ENCODE measurements around the gene NBAS.

The NBAS gene

GRCh38 chr2:15458277-15458676 is 102.9 kb downstream of the NBAS start:
- TF ChIP-seq EZH2 (IDR thresholded peaks at IDR 0.05; ENCODE audit: borderline replicate concordance, low read length): no peak
- TF ChIP-seq, protein P1, sequence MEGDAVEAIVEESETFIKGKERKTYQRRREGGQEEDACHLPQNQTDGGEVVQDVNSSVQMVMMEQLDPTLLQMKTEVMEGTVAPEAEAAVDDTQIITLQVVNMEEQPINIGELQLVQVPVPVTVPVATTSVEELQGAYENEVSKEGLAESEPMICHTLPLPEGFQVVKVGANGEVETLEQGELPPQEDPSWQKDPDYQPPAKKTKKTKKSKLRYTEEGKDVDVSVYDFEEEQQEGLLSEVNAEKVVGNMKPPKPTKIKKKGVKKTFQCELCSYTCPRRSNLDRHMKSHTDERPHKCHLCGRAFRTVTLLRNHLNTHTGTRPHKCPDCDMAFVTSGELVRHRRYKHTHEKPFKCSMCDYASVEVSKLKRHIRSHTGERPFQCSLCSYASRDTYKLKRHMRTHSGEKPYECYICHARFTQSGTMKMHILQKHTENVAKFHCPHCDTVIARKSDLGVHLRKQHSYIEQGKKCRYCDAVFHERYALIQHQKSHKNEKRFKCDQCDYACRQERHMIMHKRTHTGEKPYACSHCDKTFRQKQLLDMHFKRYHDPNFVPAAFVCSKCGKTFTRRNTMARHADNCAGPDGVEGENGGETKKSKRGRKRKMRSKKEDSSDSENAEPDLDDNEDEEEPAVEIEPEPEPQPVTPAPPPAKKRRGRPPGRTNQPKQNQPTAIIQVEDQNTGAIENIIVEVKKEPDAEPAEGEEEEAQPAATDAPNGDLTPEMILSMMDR (IDR thresholded peaks at IDR 0.05; ENCODE audit: low read length): no peak
- Histone ChIP-seq H3F3A (ENCODE audit: insufficient read depth, low read length) (no peaks in the 10 kb centered on the region), H3K27ac (ENCODE audit: low read depth, low read length, poor library complexity, severe bottlenecking) (no peak overlapping the region), H3K9me2 (ENCODE audit: low read depth, low read length) (no peaks in the 10 kb centered on the region), H3K79me2 (ENCODE audit: insufficient read depth, low read length) (no peaks in the 10 kb centered on the region), H3K36me3 (ENCODE audit: insufficient read depth, low read length) (peaks cover 5% of the 10 kb centered on the region; the same call in 1 of the 2 replicates), H3K9ac (ENCODE audit: low read length) (no peak overlapping the region), H2AFZ (ENCODE audit: low read length) (no peak overlapping the region), H3K4me1 (ENCODE audit: insufficient read depth, low read length, severe bottlenecking) (peaks cover 3% of the 10 kb centered on the region), H3K9me3 (ENCODE audit: low read length) (no peaks in the 10 kb centered on the region), H4K20me1 (ENCODE audit: insufficient read depth, low read length) (no peaks in the 10 kb centered on the region), H3K27me3 (ENCODE audit: insufficient read depth, low read length) (no peaks in the 10 kb centered on the region), H3K4me2 (ENCODE audit: low read length) (no peak overlapping the region), H3K4me3 (ENCODE audit: low read depth, low read length, poor library complexity, severe bottlenecking) (no peak overlapping the region)

DNA sequence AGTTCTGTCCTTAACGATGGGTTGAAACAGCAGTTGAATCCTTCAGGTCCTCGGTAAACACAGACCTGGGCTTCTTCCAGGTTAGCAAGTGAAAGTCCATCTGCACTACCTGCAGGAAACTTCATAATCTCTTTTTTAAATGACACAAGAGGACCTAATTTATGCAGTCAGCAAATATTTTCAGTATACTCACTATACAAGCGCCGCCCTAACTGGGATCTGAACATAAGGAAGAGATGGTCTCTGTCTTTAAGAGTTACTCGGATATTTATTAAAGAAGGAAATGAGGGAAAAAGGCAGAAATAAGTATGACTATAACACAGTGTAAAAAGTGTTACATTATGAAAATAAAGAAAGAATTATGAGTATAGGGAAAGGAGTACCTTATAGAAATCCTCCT is 103.3 kb downstream of the NBAS start:
- no peaks in the 10 kb centered on the region for H3K27me3 ChIP-seq (ENCODE audit: insufficient read depth, low read length)
- no peaks in the 10 kb centered on the region for H3F3A ChIP-seq (ENCODE audit: insufficient read depth, low read length)
- H3K79me2 ChIP-seq (ENCODE audit: insufficient read depth, low read length): no peaks in the 10 kb centered on the region
- H3K9me3 ChIP-seq (ENCODE audit: low read length): no peaks in the 10 kb centered on the region
- H3K4me1 ChIP-seq (ENCODE audit: insufficient read depth, low read length, severe bottlenecking): no peaks in the 10 kb centered on the region
- H3K4me2 ChIP-seq (ENCODE audit: low read length): no peak overlapping the region
- no peaks in the 10 kb centered on the region for H3K9me2 ChIP-seq (ENCODE audit: low read depth, low read length)
- peaks cover 8% of the 10 kb centered on the region; the same call in 1 of the 2 replicates for H3K36me3 ChIP-seq (ENCODE audit: insufficient read depth, low read length)
- H3K27ac ChIP-seq (ENCODE audit: low read depth, low read length, poor library complexity, severe bottlenecking): no peak overlapping the region
- no peak overlapping the region for H3K4me3 ChIP-seq (ENCODE audit: low read depth, low read length, poor library complexity, severe bottlenecking)
- no peak overlapping the region for H3K9ac ChIP-seq (ENCODE audit: low read length)
- no peak for TF ChIP-seq EZH2 (IDR thresholded peaks at IDR 0.05; ENCODE audit: borderline replicate concordance, low read length)
- TF ChIP-seq, protein P1 (IDR thresholded peaks at IDR 0.05; ENCODE audit: low read length): no peak
- no peak overlapping the region for H2AFZ ChIP-seq (ENCODE audit: low read length)
- no peaks in the 10 kb centered on the region for H4K20me1 ChIP-seq (ENCODE audit: insufficient read depth, low read length)

GRCh38 chr2:15456352-15456751 is 104.8 kb downstream of the NBAS start:
- H3K9me3 ChIP-seq (ENCODE audit: low read length): no peaks in the 10 kb centered on the region
- TF ChIP-seq, protein P1 (IDR thresholded peaks at IDR 0.05; ENCODE audit: low read length): no peak
- no peak for TF ChIP-seq EZH2 (IDR thresholded peaks at IDR 0.05; ENCODE audit: borderline replicate concordance, low read length)

More at GRCh38 chr2:15456352-15456751, 104.8 kb downstream of the NBAS start:
- Histone ChIP-seq H3K9ac (ENCODE audit: low read length) (no peak overlapping the region), H3K4me2 (ENCODE audit: low read length) (no peak overlapping the region), H4K20me1 (ENCODE audit: insufficient read depth, low read length) (no peaks in the 10 kb centered on the region), H3K4me1 (ENCODE audit: insufficient read depth, low read length, severe bottlenecking) (no peaks in the 10 kb centered on the region), H3K4me3 (ENCODE audit: low read depth, low read length, poor library complexity, severe bottlenecking) (no peak overlapping the region), H3K27me3 (ENCODE audit: insufficient read depth, low read length) (no peaks in the 10 kb centered on the region), H3K9me2 (ENCODE audit: low read depth, low read length) (no peaks in the 10 kb centered on the region), H2AFZ (ENCODE audit: low read length) (no peak overlapping the region), H3K79me2 (ENCODE audit: insufficient read depth, low read length) (no peaks in the 10 kb centered on the region), H3F3A (ENCODE audit: insufficient read depth, low read length) (no peaks in the 10 kb centered on the region), H3K36me3 (ENCODE audit: insufficient read depth, low read length) (peaks cover 12% of the 10 kb centered on the region; the same call in 1 of the 2 replicates), H3K27ac (ENCODE audit: low read depth, low read length, poor library complexity, severe bottlenecking) (no peak overlapping the region)

All from OCI-LY1 (cell line).